ENCODE data around the gene SHANK2. TPM values are rescaled to one million over a fixed set of nuclear protein-coding genes. Genes with fewer than 3 reads are reported as not detected.

SHANK2 gene
- total and polyA plus RNA-seq, 2 donors (not counting 3 experiments of a cell fraction or from before 2014, with no cell fraction given): not detected

DNA sequence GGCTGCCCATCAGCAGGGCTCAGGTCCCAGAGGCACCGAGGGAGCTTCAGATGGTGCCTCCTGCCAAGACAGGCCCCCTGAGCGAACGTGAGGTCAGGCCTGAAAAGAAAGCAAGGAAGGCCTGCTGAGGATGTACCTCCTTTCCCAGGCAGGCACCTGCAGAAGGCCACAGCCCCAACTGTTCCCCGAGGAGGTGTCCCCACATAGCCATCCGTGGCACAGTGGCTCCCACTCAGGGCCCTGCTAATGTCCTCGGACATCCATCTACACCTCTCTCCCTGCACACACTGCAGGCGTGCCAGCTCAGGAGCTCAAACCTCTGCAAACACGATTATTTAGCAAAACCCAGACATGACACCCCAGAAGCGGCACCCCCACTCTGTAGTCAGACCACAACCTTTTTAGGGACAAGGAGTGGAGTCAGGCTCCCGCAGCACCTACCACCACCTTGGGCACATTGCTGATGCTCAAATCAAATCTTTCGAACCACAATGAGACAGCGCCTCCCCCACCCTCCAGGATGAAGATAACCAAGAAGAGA lies 36.9 kb downstream of the SHANK2 start:
- DNase-seq (ENCODE audit: low read depth, low spot score) (no peak), FAIRE-seq (no peak)
- no peaks in the 10 kb centered on the region for H3K9me3 ChIP-seq (replicated peaks; ENCODE audit: control insufficient read depth, insufficient read depth, low read length)
- no peak overlapping the region for H3K4me3 ChIP-seq (replicated peaks in 1 of 3; ENCODE audit: insufficient read depth in 1 of 3, low read depth in 1 of 3, low read length in 3 of 3)
- ChIA-PET CTCF (no interaction called here), POLR2A (no interaction called here)
- H3K27ac ChIP-seq (ENCODE audit: insufficient read depth, low read depth, low read length): no peak overlapping the region
- no peaks in the 10 kb centered on the region for H3K79me2 ChIP-seq (ENCODE audit: control insufficient read depth, insufficient read depth, low read length)
- no peaks in the 10 kb centered on the region for H3K27me3 ChIP-seq (ENCODE audit: control insufficient read depth in 2 of 2, insufficient read depth in 2 of 2, low read length in 2 of 2)
- H3K4me1 ChIP-seq (ENCODE audit: control insufficient read depth, extremely low read depth, insufficient read depth, low read length): no peaks in the 10 kb centered on the region
- dilution Hi-C loops (cut with MboI; ENCODE audit: extremely low pct_ligation_motif_present, low sequenced_read_pairs): no loop called here
- no TSS peak for BruUV-seq (replicated peaks)
- no peak overlapping the region for H3K9ac ChIP-seq (replicated peaks; ENCODE audit: extremely low read depth, insufficient read depth, low read length)
- no peaks in the 10 kb centered on the region for H4K20me1 ChIP-seq (replicated peaks; ENCODE audit: control insufficient read depth, extremely low read depth, insufficient read depth, low read length)
- H3K36me3 ChIP-seq (ENCODE audit: control insufficient read depth in 2 of 2, extremely low read depth in 1 of 2, insufficient read depth in 2 of 2, low read length in 2 of 2): no peaks in the 10 kb centered on the region
- H3K9me1 ChIP-seq (replicated peaks; ENCODE audit: control insufficient read depth, extremely low read depth, insufficient read depth, low read length): no peaks in the 10 kb centered on the region
- H3K4me2 ChIP-seq (ENCODE audit: insufficient read depth, low read length): no peak overlapping the region
- H2AFZ ChIP-seq (ENCODE audit: low read depth, low read length): no peak overlapping the region
- intact Hi-C loops (cut with micrococcal nuclease): no loop called here
- TF ChIP-seq FOS (IDR thresholded peaks at IDR 0.05; ENCODE audit: borderline replicate concordance, insufficient read depth, low read length) (no peak), MAX (IDR thresholded peaks at IDR 0.05; ENCODE audit: insufficient read depth, insufficient read length) (no peak), MYC (IDR thresholded peaks at IDR 0.05; ENCODE audit: low read depth, low read length) (no peak), GATA2 (IDR thresholded peaks at IDR 0.05; ENCODE audit: insufficient read depth, insufficient read length, low read depth, low read length) (no peak), POLR2AphosphoS5 (IDR thresholded peaks at IDR 0.05; ENCODE audit: insufficient read depth, low read depth, low read length) (no peak), JUN (IDR thresholded peaks at IDR 0.05; ENCODE audit: borderline replicate concordance, insufficient read depth, insufficient read length, low read depth) (no peak), POLR2A (IDR thresholded peaks at IDR 0.05; ENCODE audit: low read depth, low read length) (no peak), EZH2 (IDR thresholded peaks at IDR 0.05; ENCODE audit: borderline replicate concordance, low read depth, low read length, severe bottlenecking) (no peak)
- TF ChIP-seq, protein P1, sequence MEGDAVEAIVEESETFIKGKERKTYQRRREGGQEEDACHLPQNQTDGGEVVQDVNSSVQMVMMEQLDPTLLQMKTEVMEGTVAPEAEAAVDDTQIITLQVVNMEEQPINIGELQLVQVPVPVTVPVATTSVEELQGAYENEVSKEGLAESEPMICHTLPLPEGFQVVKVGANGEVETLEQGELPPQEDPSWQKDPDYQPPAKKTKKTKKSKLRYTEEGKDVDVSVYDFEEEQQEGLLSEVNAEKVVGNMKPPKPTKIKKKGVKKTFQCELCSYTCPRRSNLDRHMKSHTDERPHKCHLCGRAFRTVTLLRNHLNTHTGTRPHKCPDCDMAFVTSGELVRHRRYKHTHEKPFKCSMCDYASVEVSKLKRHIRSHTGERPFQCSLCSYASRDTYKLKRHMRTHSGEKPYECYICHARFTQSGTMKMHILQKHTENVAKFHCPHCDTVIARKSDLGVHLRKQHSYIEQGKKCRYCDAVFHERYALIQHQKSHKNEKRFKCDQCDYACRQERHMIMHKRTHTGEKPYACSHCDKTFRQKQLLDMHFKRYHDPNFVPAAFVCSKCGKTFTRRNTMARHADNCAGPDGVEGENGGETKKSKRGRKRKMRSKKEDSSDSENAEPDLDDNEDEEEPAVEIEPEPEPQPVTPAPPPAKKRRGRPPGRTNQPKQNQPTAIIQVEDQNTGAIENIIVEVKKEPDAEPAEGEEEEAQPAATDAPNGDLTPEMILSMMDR (IDR thresholded peaks at IDR 0.05; ENCODE audit: extremely low read depth in 1 of 2, insufficient read depth in 1 of 2, low read depth in 1 of 2, low read length in 2 of 2): no peak

All from endothelial cell of umbilical vein (primary cell).